NCI-H510A treated with DMSO at 0.1 percent for 48 hours (cell line): ENCODE data around the gene UNC13A.
"Not testable (repeated sequence)": the region's sequence is repeated elsewhere in the genome, so short reads cannot be mapped to it uniquely, and the experiment has no call there.

Experiments
- DNase-seq: peaks from one replicate; lab custom pipeline; 2025; lab: John Stamatoyannopoulos, UW

Gene UNC13A

DNA sequence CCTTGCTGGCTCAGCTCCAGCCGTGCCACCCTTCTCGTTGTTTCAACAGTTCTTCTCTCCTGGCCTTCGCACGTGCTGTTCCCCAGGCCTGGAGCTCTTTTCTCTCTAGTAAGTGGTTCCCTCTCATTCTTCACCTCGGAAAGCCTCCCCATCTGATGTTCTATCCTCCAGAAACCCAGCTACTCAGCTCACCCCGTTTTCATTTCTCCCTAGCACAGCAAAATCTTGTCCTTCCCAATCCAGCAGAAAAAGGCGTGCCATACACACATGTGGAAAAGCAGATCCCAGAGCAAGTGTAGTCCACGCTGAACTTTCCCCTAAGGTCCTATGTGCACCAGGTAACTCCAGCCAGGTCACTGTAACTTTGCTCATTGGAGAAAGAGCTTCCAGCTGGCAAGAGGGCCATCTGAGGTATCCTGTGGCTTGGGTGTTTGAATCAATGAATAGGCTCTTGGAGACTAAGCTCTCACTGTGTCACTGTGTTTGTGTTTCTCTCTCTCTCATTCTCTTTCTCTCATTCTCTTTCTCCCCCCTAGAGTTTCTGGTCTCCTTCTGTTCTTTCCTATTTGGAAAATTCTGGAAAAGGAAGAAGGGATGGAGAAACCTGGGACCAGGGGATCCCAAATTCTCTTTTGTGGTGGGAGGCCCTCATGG lies 83.7 kb downstream of the UNC13A start:
- no peak for DNase-seq

DNA sequence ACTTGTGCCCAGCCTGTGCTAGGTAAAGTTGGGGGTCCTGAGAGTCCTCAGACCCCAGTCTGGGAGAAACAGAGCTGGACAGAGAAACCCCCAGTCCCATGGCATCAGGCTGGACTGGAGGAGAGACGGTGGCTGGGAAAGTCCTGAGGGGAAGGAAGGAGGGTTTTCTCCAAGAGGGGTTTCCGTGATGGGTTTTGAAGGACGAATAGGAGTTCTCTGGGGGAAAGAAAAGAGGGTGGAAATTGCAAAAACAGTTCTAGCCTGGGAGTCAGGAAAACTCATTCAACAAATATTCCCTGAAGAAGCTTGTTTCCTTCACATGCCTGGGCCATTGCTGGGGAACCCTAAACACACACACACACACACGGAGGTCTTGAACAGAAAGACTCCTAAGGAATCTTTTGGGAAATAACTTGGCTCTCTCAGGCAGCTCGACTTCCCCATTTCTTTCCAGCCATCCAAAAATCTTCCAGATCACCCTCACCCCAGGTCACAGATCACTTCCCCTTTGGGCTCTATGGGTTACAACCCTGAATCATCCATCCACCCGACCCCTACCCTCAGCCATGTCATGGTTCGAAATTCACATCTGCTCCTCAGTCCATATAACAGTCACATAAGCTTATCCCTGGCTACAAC lies 85.2 kb downstream of the UNC13A start:
- DNase-seq, result no peak

DNA sequence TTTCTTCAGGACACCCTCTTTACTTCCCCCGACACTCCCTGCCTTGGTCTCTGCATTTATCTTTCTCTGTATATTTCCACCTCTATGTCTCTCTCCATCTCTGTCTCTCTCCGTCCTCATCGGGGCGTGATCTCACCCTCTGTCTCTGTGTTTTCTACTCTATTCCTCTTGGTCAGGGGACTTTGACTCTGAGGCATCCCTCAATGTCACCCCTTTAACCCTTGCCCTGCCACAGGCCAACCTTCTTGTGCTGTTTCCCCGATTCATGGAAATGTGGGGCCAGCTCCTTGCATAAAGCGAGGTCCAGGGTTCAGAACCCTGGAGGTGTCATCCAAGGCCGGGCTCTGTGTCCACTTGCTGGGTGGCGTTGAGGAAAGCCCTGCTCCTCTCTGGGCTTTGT lies 85.9 kb downstream of the UNC13A start:
- no peak for DNase-seq

DNA sequence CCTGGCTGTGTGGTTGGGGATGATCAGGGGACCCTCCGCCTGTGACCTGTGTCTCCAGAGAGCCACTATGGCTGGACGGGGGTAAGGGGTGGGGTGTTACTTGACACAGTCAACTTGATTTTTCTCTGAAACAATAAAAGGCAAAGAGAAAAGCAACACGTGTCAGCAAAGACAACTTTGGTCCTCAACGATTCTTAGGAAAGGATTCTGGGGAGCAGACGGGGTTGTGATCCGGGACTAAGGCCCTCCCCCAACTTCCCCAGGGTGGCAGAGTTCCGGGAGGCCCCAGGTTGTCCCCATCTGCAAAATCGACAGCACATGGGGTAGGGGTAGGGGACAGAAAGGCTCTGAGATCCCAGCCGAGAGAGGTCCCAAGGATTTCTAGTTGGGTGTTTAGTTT lies 86.5 kb downstream of the UNC13A start:
- DNase-seq, result no peak

DNA sequence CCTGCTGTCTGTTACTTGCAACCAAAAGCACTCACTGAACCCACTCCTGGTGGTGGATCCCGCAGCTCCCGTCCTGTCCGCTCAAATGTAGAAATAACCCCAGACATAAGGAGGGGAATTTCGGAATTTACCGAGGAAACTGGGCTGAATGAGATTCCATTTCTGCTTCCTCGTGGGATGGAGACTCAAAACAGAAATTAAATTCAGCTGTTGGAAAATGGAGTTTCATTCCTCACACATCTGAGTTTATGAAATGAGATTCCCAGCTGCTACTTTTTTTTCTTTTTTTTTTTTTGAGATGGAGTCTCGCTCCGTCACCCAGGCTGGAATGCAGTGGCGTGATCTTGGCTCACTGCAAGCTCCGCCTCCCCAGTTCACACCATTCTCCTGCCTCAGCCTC lies 88.4 kb downstream of the UNC13A start:
- no peak for DNase-seq

DNA sequence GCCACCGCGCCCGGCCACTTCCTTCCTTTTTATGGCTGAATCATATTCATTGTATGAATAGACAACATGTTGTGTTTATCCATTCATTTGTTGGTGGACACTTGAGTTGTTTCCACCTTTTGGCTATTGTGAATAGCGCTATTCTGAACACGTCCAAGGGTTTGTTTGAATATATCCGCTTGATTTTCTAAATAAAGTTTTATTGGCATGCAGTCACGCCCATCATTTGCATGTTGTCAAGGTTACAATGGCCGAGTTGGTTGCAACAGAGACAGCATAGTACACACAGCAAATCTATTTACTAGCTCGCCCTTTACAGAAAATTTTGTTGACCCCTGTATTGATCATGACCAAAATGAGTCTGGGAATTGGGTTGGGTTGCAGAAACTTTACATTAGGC lies 89.2 kb downstream of the UNC13A start:
- no peak for DNase-seq

DNA sequence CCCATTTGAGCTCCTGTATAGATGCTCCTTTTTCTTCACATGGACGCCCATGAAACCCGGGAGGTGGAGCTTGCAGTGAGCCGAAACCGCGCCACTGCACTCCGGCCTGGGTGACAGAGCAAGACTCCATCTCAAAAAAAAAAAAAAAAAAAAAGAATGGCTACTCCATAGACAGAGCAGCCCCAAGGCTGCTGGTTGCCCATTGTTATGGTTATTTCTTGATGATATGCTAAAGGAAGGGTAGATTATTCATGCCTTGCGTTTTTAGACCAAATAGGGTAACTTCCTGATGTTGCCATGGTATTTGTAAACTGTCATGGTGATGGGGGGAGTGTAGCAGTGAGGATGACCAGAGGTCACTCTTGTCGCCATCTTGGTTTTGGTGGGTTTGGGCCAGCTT lies 90.1 kb downstream of the UNC13A start:
- not testable (repeated sequence) for DNase-seq

DNA sequence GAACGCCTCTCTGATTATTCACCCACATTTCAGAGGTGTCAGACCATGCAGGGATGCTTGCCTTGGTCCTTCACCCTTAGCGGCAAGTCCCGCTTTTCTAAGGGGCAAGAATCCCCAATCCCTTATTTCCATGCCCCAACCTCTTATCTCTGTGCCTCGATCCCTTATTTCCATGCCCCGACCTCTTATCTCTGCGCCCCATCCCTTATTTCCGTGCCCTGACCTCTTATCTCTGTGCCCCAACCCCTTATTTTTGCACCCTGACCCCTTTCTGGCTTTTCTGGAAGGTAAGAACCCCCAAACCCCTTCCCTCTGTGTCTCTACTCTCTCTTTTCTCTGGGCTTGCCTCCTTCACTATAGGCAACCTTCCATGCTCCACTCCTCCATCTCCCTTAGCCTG lies 93.9 kb downstream of the UNC13A start:
- DNase-seq, result not testable (repeated sequence)

DNA sequence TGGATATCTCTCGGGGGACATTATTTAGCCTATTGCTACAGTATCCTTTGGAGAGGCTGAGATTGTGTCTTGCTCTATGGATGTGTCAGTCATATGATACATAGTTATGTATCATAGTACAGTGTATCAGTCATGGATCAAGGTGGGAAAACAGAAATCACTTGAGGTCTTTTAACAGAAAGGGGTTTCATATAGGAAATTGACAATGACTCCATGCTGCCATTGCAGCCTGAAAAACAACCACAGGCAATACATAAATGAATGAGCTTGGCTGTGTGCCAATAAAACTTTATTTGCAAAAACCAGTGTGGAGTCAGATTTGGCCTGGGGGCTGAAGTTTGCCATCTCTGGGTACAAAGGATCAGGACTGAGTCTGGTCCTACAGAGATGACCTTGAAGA lies 97.3 kb downstream of the UNC13A start:
- DNase-seq, result no peak

DNA sequence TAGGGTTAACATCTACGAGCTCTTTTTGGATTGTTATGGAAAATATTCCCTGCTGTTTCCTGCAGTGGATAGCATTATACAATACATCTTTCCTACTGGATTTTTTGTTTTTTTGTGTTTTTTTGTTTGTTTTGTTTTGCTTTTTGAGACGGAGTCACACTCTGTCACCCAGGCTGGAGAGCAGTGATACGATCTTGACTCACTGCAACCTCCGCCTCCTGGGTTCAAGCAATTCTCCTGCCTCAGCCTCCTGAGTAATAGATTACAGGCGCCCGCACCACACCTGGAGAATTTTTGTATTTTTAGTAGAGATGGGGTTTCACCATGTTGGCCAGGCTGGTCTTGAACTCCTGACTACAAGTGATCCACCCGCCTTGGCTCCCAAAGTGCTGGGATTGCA lies 102.8 kb downstream of the UNC13A start:
- not testable (repeated sequence) for DNase-seq

DNA sequence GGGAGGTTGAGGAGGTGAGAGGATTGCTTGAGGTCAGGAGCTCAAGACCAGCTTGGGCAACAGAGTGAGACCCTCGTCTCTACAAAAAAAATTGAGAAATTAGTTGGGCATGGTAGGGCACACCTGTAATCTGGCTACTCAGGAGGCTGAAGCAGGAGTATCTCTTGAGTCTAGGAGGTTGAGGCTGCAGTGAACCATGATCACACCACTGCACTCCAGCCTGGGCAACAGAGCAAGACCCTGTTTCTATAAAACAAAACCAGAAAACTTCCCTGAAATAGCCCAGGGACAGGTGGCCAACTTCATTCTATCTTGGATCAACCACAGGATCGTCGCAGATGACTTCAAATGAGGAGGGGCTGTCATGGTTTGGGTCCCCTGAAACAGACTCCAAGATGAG lies 104.0 kb downstream of the UNC13A start:
- DNase-seq, result no peak

DNA sequence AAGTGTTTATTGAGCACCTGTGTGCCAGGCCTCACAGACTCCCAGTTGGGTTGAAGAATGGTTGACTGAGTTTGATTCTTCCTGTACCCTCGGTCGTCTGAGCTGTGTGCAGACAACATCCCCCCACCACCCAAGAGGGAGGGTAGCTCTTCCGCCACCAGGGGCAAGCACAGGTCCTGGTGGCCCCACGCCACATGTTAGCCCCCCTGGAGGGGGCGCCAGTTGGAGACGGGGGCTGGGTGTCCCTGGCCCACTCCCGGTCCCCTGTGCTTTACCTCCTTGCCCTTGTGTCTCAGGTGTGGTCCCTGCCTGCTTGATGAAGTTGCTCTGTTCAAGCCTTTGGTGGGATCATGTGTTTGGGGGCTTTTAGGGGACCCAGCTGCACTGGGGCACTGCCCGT lies 105.5 kb downstream of the UNC13A start:
- DNase-seq, result no peak

DNA sequence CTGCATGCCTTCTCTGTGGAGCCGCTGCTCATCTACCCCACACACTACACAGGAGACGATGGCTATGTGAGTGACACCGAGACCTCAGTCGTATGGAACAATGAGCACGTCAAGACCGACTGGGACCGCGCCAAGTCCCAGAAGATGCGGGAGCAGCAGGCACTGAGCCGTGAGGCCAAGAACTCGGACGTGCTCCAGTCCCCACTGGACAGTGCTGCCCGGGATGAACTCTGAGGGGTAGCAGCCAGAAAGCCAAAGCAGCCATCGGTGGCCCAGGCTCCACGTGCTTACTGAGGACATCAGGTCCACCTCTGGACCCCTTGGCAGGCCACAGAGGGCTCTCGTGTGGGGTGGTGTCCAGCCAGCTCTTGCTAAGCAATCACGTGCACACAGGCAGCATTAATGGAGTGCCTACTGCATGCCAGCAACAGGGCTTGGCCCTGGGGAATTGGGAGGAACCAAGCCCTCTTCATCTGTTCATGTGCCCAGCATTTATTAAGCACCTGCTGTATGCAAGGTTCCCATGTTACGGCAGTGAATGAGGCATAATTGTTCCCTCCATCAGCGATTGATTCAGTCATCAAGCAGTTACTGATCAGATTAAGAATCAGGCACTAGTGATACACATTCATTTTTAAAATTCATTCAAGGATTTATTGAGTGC lies 106.8 kb downstream of the UNC13A start:
- no peak for DNase-seq

DNA sequence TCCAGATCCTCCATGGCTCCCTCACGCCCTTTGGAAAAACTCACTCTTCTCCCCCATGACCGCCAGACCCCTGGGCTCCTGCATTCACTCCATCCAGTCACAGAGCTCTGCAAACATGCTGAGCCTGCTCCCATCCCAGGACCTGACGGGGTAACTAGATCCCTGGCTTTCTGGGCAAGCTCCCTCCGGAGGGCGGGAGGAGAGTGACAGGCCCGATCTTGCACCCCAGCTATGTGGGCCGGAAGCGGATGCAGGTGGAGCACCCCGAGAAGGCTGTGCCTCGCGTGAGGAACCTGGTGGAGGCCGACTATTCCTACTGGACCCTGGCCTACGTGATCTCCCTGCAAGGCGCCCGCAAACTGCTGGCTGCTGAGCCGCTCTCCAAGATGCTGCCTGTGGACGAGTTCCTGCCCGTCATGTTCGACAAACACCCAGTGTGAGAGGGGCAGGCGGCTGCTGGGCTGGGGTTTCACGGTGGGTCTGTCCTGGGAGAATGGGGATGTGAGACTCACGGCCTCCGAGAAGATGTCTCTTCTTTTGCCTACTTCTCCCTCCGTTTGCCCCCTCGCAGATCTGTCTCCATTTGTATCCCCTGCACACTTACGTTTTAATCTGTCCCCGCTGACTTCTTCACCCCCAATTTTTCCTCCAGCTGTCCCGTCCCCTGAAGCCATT lies 107.5 kb downstream of the UNC13A start:
- no peak for DNase-seq

DNA sequence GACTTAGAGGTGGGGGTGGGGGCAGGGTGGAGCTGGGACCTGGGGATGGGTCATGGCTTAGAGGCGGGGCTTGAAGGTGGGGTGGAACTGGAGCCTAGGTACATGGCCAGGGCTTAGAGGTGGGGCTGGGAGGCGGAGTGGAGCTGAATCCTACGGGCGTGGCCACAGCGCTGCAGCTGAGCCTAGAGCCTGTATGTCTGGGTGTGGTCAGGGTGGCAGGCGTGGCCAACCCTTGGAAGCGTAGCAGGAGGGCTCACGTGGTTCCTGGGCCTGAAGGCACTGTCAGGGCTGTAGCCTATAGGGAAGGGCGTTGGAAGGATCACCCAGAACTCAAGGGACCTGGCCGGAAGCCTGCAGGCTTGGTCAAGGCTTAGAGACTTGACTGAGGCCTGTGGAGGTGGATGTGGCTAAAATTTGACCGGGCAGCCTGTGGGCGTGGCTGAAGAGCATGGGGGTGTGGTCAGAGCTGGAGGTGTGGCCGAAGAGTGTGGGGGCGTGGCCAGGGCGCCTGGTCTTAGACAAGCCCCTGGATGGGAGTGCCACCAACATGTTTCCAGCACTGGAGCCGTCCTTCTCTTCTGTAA lies 108.4 kb downstream of the UNC13A start:
- DNase-seq, result no peak

DNA sequence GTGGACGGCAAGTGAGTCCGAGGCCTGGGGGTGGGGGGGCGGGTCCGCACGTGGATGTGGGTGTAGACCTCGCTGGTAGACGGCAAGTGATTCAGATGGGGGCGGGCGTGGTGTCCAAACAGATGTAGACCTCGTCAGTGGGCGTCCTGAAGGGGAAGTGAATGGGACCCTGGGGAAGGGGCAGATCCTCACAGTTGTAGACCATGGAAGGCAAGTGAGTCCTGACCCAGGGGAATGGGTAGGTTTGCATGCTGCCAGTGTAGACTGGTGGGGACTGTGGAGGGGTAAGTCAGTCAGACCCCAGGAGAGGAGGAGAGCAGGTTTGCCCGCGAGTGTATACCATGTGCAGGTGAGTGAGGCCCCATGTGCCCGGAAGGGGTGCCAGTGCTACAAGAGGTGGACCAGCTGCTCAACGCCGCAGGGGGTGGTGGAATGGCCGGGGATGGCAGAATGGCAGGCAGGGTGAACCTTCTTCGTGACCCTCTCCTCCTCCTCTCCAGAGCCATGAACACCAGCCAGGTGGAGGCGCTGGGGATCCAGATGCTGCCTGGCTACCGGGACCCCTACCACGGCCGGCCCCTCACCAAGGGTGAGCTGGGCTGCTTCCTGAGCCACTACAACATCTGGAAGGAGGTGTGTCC lies 110.6 kb downstream of the UNC13A start:
- no peak for DNase-seq

DNA sequence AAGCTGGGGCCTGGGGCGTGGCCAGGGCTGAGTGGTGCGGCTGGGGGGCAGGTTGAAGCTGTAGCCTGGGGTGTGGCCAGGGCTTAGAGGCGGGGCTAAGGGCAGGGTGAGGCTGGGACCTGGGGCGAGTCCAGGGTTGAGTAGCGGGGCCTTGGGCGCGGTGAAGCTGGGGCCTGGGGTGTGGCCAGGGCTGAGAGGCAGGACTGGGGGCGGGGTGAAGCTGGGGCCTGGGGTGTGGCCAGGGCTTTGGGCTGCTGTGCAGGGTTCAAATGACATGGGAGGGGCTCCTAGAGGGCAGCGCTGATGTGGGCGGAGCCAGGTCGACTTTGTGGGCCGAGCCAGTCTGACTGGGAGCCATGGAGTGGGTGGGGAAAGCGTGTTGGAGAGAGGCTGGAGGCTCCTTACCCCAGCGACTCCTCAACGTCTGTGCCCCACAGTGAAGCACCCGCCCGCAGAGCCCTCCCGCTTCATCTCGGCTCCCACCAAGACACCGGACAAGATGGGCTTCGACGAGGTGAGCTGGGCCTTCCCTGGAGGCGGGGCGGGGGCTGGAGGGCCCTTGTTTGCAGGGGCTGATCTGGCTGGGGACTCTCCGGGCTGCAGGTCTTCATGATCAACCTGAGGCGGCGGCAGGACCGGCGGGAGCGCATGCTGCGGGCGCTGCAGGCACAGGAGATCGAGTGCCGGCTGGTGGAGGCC lies 111.2 kb downstream of the UNC13A start:
- DNase-seq, result no peak

DNA sequence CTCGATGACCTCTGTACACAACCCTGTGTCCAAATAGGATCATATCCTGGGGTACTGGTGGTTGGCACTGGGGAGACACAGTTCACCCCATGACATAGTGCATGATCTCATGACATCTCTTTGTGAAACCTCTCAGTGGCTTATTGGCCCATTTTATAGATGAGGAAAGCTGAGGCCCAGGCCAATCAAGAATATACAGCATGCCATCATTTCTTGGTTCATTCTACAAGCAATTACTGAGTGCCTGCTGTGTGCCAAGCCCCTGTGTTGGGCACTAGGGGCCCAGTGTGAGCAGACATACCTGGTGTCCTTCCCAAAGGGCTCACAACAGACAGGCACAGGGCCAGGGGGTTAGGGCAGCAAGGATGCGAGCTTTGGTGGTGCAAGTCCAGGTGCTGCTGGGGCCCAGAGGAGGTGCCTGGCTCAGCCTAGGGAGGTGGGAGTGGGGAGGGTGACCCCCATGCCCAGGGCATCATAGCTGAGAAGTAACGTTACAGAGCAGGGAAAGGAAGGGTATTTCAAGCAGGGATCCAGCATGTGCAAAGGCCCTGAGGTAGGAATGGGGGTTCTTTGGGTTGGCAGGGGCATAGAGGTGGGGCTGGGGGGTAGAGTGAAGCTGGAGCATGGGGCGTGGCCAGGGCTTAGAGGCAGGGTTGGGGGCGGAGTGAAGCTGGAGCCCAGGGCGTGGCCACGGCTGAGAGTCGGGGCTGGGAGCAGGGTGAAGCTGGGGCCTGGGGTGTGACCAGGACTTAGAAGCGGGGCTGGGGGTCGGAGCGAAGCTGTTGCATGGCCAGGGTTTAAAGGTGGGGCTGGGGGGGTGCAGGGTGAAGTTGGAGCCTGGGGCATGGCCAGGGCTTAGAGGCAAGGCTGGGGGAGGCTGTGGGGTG lies 112.0 kb downstream of the UNC13A start:
- DNase-seq, result no peak

DNA sequence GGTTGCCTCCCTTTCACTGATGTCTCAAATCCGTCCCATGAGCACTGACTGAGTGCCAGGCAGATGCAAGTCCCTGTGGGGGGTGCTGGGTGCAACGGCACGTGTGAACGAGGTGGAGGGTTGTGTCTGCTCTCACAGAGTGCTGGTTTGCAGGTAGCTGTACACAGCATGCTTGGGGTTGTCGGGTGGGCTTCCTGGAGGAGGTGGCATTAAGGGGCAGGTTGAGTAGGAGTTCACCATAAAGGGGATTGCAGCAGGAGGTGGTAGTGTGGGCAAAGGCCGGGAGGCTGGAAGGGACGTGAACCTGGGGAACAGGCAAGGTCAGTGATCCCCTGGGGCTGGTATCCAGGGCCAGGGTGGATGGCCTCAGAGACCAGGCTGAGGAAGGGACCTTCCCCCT lies 115.5 kb downstream of the UNC13A start:
- no peak for DNase-seq

DNA sequence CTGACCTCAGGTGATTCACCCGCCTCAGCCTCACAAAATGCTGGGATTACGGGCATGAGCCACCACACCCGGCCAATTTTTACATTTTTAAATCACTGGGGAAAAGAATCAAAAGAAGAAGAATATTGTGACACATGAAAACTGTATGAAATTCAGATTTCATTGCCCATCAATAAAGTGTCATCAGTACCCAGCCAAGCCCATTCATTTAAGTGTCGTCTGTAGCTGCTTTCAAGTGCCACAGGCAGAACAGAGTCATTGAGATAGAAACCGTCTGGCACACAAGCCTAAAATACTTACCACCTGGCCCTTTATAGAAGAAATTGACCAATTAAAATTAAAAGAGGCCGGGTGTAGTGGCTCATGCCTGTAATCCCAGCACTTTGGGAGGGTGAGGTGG lies 117.4 kb downstream of the UNC13A start:
- DNase-seq, result no peak

DNA sequence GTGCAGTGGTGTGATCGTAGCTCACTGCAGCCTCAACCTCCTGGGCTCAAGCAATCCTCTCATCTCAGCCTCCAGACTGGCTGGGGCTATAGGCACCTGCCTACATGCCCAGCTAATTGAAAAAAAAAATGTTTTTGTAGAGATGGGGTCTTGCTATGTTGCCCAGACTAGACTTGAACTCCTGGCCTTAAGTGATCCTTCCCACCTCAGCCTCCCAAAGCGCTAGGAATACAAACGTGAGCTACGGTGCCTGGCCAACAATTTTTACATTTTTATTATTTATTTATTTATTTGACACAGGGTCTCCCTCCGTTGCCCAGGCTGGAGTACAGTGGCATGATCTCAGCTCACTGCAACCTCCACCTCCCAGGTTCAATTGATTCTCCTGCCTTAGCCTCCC lies 117.9 kb downstream of the UNC13A start:
- DNase-seq, result not testable (repeated sequence)
